Renal pelvis (tissue), 3 donors: Measurements from ENCODE around the gene SAMD14. TPM values are rescaled to one million over a fixed set of nuclear protein-coding genes. Genes with fewer than 3 reads are reported as not detected.

Experiments used
- polyA plus RNA-seq, 3 donors: library from polyadenylated mRNA; unstranded; fragments of 120-200 nt; gene quantifications; one replicate each; pipeline ENCODE4 v1.2.1, GENCODE V29; 2013; ENCODE audit not compliant: insufficient read length in 3 of 3

SAMD14 gene
- polyA plus RNA-seq, 3 donors: 14.8 to 18.7 (median 17.9) TPM

Other genes starting within 250 kb of the SAMD14 start
- gene DLX4, start 161.0 kb downstream of the SAMD14 start, polyA plus RNA-seq: 1 to 10 TPM in 1 of 3 donors, under 1 TPM in 2; 0.62 to 1.3 (median 0.98) TPM
- gene DLX3, start 134.9 kb downstream of the SAMD14 start, polyA plus RNA-seq: 1 to 10 TPM in 2 of 3 donors, under 1 TPM in 1; 0.90 to 2.3 (median 1.5) TPM
- gene ITGA3, start 74.0 kb downstream of the SAMD14 start, polyA plus RNA-seq: 100 to 1,000 TPM; 104 to 119 (median 112) TPM
- 100 to 1,000 TPM; 125 to 135 (median 129) TPM for gene PDK2, start 34.8 kb downstream of the SAMD14 start, polyA plus RNA-seq
- 10 to 100 TPM; 47.5 to 56.9 (median 49.6) TPM for gene PPP1R9B, start 20.5 kb upstream of the SAMD14 start, polyA plus RNA-seq
- gene SGCA, start 35.8 kb upstream of the SAMD14 start, polyA plus RNA-seq: 1 to 10 TPM; 1.3 to 1.7 (median 1.5) TPM
- gene COL1A1, start 71.5 kb upstream of the SAMD14 start, polyA plus RNA-seq: 100 to 1,000 TPM; 388 to 763 (median 498) TPM
- 1 to 10 TPM; 1.9 to 3.2 (median 3.2) TPM for gene TMEM92, start 144.3 kb upstream of the SAMD14 start, polyA plus RNA-seq
- gene XYLT2, start 216.0 kb upstream of the SAMD14 start, polyA plus RNA-seq: 10 to 100 TPM; 25.3 to 30.3 (median 29.4) TPM
- gene MRPL27, start 243.0 kb upstream of the SAMD14 start, polyA plus RNA-seq: 10 to 100 TPM; 75.4 to 81.2 (median 80.8) TPM
- 10 to 100 TPM in 1 of 3 donors, 1 to 10 TPM in 2; 7.7 to 11.9 (median 9.0) TPM for gene EME1, start 243.1 kb upstream of the SAMD14 start, polyA plus RNA-seq